HG02981 (cell line): Measurements from ENCODE around the gene STIP1.
A peak's percentile ranks its signal among the peaks of the same experiment; 100 is the strongest.

Experiments used
- ATAC-seq: cut with Tn5 transposase; IDR thresholded peaks from one replicate; pipeline ENCODE4 v1.9.1; 2021; ENCODE audit warnings: mild to moderate bottlenecking, moderate library complexity; ENCODE audit not compliant: unreplicated experiment

STIP1 gene

DNA sequence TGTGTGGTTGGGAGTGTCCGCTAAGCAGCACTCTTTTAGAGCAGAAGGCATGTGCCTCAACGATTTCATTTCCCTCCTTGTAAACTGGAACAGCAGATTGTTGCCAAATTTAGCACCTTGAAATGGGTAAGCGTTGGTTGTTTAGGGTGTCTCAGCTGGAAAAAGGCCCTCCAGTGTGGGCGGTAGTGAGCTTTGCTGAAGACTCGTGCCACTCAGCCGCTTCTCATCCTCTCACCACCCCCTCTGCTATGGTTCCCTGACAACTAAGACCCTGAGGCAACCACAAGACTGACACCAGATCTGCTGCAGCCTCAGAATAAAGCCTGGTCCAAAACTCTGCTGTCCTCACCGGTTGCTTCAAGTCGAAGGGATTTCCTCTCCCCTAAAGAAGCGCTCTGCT lies 10.7 kb downstream of the STIP1 start:
- ATAC-seq, result no peak

DNA sequence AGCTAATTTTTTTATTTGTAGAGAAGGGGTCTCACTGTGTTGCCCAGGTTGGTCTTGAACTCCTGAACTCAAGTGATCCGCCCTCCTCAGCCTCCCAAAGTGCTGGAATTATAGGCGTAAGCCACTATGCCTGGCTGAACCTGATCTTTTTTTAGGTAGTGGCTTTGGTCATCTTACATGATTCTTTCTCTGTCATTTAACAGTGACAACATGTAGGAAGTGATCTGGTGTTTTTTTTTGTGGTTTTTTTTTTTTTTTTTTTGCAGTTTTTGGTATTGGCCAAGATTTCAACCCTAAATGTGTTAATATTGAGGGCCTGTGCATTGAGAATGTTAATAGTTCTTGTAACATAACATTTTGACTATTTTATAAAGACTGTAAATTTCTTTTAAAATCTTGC lies 12.5 kb downstream of the STIP1 start:
- no peak for ATAC-seq

DNA sequence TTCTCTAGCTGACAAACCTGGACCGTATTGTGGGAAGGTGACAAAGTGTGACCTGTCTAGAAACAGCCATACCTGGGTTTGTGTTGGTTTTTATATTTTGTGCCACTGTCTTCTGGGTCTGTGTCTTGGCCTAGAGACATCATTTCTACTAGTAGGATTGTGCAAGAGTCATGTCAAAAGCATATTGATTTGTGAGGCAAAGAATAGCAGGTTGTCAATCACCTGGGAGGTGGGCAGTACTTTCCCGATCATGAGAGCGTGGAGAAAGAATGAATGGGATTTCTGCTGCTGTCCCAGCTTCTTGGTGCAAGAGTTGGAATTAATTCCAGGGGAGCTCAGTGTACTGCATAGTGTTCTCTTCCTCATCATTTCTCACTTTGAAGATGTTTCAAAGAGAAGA lies 15.6 kb downstream of the STIP1 start:
- ATAC-seq, result no peak

DNA sequence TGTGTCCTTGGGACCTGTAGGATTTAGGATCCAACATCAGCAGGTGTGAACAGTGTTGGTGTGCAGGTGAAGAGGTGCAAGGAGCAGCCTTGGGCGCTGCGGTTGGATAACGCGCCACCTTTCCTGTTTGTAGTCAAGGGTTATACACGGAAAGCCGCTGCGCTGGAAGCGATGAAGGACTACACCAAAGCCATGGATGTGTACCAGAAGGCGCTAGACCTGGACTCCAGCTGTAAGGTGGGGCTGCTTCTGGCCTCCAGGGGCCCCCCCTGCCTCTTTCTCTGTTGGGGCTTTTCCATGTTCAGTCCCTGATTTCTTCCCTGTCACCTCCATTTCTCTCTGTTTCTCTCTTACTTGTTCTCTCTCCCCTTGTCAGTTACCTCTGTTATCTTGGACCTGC lies 17.0 kb downstream of the STIP1 start:
- ATAC-seq, result no peak

DNA sequence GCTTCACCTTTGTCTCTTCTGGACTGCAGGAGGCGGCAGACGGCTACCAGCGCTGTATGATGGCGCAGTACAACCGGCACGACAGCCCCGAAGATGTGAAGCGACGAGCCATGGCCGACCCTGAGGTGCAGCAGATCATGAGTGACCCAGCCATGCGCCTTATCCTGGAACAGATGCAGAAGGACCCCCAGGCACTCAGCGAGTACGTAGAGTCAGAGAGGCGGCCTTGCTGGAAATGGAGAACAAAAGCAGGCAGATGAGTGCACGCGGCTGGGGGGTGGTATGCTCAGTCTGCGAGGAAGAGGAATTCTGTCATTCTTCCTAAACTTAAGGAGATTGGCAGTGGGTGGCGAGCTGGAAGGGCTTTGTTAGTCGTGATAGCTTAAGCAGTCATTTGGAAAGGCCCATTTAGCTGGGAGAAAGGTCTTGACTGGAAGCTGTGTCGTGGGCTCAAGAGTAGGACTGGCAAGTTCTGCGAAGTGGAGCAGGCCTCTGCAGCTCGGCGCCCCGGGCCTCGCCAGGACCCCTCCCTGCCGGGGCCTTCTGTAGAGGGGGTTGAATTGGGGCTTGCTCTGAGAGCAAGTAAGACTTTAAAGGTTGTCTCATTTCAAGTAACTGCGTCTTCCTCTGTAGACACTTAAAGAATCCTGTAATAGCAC lies 17.6 kb downstream of the STIP1 start:
- no peak for ATAC-seq

DNA sequence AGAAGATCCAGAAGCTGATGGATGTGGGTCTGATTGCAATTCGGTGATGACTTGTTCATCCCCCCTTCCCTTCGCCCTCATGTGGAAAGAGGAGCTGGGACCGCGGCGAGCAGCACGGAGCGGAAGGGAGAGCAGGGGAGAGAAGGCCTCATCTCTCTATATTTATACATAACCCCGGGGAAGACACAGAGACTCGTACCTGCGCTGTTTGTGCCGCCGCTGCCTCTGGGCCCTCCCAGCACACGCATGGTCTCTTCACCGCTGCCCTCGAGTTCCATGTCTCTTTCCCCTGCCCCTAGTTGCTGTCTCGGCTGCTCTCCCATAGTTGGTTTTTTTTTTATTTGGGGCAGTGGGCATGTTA lies 18.1 kb downstream of the STIP1 start:
- ATAC-seq, result no peak

DNA sequence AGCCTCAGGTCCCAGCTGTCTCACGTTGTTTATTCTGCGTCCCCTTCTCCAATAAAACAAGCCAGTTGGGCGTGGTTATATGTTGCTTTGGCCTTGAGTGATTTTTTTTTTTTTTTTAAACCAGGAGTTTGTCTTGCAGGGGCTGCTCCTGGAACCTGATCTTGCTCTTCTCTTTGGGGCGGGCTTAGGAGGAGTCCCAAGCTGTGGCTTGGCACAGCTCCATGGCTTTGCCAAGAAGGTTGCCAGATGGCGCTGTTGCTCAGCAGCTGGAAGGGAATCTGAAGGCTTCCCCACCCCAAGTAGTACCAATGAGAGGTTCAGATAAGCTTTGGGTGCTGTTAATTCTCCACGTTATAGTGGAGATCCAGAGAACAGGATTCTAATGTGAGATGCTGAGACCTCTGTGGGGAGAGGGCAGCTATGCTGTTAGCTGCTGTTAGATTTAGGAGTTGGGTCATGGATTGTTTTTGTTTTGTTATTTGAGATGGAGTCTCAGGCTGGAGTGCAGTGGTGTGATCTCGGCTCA lies 18.6 kb downstream of the STIP1 start:
- ATAC-seq, result no peak

DNA sequence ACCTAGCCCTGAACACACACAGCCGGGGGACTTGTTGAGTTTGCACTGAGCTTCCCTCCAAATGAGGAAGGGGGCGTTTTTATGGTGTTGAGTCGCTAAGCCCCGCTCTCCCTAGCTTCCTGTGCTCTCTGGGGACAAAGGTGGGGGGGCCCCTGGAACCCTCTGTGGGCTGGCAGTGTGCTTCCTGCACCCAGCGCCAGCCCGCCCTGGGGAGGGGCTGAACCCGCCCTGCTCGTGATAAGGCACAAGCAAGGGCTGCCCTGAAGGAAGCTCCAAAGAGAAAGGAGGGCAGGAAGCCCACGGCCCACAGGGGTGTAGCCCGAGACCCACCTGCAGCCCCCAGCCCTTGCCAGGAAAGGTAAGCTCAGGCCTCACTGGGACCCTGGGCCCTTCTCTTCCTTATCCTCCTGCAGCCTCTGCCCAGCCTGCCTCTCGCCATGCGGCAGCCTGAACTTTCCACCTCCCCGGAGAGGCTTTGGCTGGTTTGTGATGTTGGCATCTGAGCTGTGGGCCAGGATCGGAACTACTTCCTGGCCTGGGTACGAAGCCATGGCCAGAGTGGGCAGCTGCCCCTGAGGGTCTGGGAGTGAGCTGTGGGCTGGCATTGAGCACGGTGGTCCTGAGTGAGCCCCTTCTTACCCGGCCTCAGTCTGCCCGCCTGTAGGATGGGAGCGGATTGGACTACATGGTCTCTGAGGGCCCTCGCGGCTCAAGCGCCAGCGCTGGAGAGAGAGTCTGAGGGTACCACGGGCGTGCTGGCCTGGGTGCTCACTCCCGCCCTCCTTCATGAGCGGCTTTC lies 20.7 kb downstream of the STIP1 start, which contains the start of gene FERMT3:
Gene FERMT3, plus strand, starts transcription at position 265 of the 799 bp plus-strand sequence. CDS start 644 bp downstream, outside the sequence.
- no peak for ATAC-seq

DNA sequence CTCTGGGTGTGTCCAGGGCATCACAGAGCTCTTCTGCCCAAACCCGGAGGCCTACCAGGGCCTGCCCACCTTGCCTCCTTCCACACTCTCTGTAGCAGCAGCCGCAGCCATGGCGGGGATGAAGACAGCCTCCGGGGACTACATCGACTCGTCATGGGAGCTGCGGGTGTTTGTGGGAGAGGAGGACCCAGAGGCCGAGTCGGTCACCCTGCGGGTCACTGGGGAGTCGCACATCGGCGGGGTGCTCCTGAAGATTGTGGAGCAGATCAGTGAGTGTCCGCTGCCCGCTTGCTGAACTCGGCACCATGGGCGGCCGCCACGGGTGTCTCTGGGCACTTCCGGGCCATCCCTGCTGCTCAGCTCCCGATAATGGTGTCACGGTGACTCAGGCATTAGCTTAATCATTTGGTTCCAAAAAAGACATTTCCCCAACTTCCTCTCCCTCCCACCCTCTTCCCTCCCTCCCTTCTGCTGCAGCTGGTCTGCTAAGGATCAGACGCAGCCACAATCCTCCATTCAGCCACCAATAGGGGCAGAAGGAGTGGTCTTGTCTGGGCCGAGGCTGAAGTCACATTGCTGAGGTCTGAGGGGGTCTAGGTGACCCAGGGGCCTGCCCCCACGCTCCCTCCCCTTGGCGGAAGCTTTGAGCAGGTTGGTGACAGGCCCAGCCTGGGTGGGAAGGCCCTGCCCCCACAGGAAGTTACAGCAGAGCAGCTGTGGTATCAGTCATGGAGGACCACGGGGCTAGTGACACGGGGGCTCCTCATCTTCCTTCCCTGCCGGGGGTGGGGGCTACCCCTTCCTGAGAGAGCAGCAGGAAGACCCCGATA lies 21.5 kb downstream of the STIP1 start:
- ATAC-seq, result peak; percentile 52

DNA sequence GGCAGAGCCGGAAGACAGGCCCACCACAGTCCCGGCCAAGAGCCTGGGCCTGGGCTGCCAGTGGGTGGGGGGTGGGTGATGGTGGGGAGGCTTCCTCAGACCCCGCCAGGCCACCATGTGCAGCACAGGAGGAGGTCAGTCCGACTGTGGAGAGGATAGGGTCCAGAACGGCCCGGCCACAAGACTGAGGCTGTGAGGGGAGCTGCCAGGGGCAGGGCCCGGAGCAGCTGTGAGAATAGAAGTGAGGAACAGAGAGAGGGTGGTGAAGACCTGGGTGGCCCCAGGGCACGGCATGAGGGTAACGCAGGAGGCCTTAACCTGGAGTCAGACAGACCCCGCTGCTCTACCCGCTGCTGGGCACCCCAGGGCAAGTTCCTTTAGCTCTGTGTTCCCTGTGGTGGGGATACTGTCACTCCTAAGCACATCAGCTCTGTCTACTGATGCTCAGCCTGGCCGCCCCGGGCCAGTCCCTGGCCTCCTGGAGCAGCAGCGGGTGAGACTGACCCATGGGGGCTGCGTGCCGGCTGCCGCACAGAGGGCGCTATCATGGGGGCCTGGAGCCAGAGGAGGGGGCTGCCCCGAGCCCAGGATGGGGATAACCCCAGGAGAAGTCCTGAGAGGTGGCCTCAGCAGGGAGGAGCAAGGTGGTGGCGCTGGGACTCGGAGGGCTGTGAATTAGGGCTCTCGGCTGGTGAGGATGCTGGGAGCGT lies 22.3 kb downstream of the STIP1 start:
- no peak for ATAC-seq

DNA sequence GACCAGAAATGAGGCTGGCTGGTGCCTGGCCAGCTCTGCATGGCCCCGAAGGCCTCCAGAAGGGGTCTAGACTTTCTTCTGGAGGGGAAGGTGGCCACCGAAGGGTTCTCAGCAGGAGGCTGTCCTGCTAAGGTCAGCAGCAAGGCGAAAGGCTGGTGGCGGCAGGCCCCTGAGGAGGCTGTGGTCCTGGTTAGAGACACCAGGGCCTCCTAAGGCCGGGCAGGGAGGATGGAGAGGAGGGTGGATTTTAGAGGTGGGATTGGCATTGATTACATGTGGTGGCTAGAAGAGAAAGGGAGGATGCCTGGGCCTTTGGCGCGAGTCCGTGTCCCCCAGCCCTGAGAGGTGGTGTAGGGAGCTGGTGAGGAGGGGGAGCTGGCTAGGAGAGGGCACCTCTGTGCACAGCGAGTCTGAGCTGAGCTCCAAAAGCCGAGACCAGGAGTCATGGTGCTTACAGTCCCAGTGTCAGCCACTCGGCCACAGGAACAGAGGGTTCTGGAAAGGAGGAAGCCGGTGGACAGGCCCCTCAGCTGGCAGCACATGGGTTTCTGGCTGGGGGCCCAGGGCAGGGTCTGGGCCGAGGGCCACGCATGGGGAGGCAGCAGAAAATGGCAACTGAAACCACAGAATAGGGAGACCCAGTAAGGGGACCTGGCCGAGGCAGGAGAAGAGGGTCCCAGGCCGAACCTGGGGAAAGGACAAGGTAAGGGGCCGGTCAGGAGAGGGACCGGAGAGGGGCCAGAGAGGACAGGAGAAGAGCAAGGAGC lies 23.0 kb downstream of the STIP1 start:
- ATAC-seq, result no peak

DNA sequence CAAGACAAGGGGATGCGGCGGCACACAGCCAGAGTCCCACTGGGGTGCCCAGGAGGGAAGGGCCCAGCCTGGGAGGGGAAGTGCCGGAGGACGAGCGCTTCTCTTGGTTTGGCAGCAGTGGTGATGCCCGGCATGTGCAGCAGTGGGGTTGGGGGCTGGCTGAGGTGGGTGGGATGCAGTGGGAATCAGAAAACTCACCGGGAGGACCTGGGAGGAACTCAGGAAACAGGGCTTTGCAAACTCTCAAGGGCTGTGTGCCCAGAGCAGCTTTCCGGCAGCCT lies 23.5 kb downstream of the STIP1 start:
- no peak for ATAC-seq

DNA sequence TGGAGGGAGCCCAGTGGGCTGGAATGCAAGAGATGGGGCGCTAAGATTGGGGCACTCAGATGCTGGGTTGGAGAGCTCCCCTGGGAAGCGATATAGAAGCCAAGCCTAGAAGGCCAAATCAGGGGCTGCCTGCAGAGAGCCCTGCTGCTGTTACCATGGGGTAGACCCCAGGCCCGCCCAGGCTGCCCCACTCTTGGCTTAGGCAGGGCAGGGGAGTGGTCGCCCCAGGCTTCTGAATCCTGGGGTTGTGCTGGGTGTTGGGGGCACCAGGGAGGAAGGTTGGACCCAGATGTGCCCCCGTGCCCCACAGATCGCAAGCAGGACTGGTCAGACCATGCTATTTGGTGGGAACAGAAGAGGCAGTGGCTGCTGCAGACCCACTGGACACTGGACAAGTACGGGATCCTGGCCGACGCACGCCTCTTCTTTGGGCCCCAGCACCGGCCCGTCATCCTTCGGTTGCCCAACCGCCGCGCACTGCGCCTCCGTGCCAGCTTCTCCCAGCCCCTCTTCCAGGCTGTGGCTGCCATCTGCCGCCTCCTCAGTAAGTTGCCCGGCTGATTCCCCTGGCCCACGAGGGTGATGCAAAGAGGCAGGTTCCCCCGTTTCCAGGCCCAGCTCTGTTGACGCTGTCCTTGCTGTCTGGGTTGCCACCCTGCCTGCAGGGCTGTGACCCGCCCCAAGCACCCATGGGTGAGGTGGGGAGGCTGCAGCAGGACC lies 24.5 kb downstream of the STIP1 start:
- no peak for ATAC-seq

DNA sequence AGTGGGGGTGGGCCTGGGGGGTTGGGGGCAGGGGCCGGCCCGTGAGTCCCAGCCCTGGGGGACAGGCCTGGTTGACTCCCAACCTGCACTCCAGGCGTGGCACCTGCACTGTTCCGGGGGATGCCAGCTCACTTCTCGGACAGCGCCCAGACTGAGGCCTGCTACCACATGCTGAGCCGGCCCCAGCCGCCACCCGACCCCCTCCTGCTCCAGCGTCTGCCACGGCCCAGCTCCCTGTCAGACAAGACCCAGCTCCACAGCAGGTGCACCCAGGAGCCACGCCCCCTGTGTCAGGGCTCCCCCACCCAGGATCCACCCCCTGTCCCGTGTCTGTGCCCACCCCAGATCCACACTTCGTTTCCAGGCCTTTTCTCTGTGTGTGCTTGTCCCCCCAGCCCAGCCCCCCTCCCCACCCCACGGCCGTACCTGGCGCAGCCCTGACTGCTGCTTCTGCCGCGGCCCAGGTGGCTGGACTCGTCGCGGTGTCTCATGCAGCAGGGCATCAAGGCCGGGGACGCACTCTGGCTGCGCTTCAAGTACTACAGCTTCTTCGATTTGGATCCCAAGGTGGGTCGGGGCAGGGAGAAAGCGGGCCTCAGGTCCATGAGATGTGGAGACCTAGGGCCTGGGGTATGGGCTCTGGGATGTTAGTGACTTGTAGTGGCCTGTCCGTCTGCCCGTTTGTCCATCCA lies 25.4 kb downstream of the STIP1 start:
- ATAC-seq, result no peak

DNA sequence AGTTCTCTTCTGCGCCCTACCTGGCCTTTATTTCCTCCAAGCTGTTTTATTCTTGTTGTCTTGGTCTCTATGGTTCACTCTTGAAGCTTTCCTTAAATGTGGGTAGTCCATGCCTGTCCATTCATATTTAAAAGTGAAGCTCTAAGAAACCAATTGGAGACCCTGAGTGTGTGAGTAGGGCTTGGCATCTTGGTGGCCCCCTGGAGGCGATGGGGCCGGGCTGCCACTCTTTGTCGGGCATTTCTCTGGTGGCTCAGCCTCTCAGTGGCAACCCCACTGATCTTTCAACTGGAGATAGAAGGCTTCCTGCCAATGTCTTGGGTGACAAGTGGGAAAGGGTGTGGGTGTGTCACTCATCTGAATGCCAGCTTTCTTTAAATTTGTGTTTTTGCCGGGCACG lies 30.9 kb downstream of the STIP1 start:
- no peak for ATAC-seq

DNA sequence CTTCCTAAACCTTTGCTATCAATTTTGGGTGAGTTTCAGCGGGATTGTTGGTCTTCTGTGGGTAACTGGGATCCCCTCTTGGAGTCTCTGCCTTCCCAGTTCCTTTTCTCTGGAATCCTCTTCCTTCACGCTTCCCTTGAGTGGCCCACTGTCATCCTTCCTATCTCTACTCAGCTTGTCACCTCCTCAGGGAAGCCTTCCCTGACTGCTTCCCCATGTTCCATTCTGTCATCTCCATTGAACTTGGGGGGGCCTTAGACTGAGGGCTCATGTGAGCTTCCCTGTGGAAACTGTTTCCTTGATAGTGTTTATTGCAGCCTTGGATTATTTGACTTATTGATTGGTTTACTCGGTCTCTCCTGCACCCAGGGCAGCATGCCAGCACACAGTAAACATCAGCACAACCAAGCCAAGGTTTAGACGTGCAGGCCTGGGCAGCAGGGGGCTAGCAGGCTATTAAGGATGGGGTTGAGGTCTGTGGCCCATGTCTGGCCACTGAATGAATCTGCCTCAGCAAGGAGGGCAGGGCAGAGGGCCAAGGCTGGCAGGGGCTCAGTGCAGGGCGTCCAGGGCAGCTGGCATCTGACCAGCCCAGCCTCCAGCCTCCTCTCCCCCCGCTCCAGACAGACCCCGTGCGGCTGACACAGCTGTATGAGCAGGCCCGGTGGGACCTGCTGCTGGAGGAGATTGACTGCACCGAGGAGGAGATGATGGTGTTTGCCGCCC lies 32.8 kb downstream of the STIP1 start:
- ATAC-seq, result no peak

DNA sequence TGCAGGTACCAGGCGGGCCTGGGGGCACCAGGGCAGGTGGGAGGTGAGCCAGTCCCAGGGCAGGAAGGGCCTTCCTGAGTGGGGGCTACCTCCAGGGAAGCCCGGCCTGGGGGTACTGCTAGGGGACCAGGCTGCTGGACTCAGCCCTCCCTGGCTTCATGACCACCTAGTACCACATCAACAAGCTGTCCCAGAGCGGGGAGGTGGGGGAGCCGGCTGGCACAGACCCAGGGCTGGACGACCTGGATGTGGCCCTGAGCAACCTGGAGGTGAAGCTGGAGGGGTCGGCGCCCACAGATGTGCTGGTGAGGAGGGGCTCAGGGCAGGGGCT lies 33.3 kb downstream of the STIP1 start:
- ATAC-seq, result no peak

DNA sequence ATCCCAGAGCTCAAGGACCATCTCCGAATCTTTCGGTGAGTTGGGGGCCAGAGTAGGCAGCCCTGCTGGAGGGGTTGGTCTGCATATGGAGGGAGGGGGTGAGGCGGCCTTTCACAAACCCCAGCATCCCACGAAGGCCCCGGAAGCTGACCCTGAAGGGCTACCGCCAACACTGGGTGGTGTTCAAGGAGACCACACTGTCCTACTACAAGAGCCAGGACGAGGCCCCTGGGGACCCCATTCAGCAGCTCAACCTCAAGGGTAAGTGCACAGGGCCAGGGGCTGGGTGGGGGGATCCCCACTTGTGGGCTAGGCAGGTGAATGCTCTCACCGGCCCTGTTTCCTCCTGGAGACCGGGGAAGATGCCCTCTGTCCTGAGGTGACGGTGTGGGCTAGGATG lies 33.8 kb downstream of the STIP1 start:
- ATAC-seq, result no peak

DNA sequence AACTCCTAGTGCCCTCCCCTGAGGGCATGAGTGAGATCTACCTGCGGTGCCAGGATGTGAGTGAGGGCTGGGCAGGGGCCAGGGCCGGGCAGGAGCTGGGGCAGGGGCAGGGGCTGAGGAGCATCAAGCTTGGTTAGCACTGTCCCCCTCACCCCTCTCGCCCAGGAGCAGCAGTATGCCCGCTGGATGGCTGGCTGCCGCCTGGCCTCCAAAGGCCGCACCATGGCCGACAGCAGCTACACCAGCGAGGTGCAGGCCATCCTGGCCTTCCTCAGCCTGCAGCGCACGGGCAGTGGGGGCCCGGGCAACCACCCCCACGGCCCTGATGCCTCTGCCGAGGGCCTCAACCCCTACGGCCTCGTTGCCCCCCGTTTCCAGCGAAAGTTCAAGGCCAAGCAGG lies 34.3 kb downstream of the STIP1 start:
- ATAC-seq, result no peak
